Hepatocyte (in vitro differentiated cells): ENCODE data around the gene ARAP1.

ENCODE experiments used
- EZH2 ChIP-seq: fragments of 200-600 bp; sonication (generic); IDR thresholded peaks from 2 replicates; pipeline ENCODE4 v1.6.1; 2016; ENCODE audit warnings: antibody characterized with exemption, mild to moderate bottlenecking, borderline replicate concordance
- EZH2phosphoT487 ChIP-seq: fragments of 200-600 bp; sonication (generic); IDR thresholded peaks from one replicate; pipeline ENCODE4 v1.6.1; 2018; ENCODE audit warnings: antibody characterized with exemption, mild to moderate bottlenecking, low read depth, moderate library complexity; ENCODE audit not compliant: unreplicated experiment, severe bottlenecking
- TF ChIP-seq, protein P1 (sequence below): fragments of 200-600 bp; sonication (generic); IDR thresholded peaks from 2 replicates; pipeline ENCODE4 v1.5.1; 2016; ENCODE audit warnings: antibody characterized with exemption, mild to moderate bottlenecking; ENCODE audit not compliant: poor library complexity

DNA sequence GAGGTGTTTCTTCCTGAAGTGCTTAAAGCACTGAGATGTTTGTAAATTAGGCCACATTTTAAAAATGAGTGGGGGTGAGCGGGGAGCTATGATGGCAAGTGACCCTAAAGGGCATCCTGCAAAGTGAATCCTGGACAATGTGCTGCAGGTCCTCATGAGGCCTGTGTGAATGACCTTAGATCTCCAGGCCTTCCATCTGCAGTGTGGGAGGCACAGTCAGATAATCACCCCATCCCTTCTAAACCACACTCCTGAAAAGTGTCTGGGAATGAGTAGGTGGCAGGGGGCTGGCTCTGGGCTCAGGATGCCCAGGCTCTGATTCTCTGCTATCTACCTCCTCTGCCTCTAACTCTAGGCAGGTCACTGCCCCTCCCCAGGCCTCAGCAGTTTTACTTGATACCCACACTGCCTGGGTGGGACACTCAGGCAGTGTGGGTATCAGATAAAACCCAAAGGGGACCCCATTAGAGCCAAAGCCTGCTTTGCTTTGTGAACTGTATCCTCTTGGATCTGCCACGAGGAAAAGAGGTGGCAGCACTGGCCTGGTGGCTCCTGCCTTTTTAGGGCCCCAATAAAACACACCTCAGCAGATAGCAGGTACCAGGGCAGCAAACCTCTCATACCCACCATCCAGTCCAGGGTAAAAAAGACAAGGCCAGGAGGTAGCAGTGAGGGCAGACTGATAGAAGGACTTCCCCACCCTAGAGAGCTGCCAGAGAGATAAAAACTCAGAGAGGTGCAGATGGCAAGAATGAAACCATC is 31.1 kb upstream of the ARAP1 start:
- TF ChIP-seq, protein P1, sequence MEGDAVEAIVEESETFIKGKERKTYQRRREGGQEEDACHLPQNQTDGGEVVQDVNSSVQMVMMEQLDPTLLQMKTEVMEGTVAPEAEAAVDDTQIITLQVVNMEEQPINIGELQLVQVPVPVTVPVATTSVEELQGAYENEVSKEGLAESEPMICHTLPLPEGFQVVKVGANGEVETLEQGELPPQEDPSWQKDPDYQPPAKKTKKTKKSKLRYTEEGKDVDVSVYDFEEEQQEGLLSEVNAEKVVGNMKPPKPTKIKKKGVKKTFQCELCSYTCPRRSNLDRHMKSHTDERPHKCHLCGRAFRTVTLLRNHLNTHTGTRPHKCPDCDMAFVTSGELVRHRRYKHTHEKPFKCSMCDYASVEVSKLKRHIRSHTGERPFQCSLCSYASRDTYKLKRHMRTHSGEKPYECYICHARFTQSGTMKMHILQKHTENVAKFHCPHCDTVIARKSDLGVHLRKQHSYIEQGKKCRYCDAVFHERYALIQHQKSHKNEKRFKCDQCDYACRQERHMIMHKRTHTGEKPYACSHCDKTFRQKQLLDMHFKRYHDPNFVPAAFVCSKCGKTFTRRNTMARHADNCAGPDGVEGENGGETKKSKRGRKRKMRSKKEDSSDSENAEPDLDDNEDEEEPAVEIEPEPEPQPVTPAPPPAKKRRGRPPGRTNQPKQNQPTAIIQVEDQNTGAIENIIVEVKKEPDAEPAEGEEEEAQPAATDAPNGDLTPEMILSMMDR = no peak
- TF ChIP-seq EZH2 = no peak
- TF ChIP-seq EZH2phosphoT487 = no peak
